Measurements from ENCODE around the gene PPP3CB.
A peak's percentile ranks its signal among the peaks of the same experiment; 100 is the strongest.
"Not testable (repeated sequence)": the region's sequence is repeated elsewhere in the genome, so short reads cannot be mapped to it uniquely, and the experiment has no call there.

Gene PPP3CB

GRCh38 chr10:73413528-73414229 is 82.1 kb downstream of the PPP3CB start, which contains the start of gene ANXA7:
TSS of gene ANXA7 (minus strand) at chr10:73414058. CDS start at chr10:73400856, 13,202 bp downstream.
- peak; percentile 91 to 92 for DNase-seq

DNA sequence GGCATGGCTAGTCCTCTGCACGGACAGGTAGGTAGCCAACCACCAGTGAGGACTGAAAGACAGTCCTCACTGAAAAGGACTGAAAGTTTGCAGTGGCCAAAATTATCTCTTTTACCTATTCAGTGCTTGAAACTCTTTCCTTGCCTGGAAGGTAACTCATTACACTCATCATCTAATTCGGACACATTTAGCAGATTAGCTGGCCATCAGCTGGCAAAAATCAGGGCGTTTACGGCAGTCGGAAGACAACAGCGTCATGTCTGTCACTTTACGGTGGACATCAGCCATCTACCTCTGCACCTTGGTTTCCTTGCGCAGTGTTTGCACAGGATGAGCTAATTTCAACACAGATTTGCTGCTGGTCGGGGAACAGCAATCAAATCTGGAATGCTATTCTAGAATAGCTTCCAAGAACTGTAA is 82.7 kb downstream of the PPP3CB start:
- DNase-seq = peak in 1 of 2 donors; percentile 64

- no peak for DNase-seq
Observed at GRCh38 chr10:73410897-73411296, 84.9 kb downstream of the PPP3CB start.

DNA sequence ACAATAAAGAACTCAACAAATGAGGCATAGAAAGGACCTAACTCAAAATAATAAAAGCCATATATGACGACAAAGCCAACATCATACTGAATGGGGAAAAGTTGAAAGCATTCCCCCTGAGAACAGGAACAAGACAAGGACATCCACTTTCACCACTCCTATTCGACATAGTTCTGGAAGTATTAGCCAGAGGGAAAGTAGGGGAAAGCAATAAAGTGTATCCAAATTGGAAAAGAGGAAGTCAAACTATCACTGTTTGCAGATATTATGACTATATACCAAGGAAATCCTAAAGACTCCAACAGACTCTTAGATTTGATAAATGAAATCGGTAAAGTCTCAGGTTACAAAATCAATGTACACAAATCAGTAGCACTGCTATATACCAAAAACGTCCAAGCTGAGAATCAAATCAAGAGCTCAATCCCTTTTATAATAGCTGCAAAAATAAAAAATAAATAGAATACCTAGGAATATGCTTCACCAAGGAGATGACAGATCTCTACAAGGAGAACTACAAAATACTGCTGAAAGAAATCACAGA is 86.8 kb downstream of the PPP3CB start:
- no peak for DNase-seq

DNA sequence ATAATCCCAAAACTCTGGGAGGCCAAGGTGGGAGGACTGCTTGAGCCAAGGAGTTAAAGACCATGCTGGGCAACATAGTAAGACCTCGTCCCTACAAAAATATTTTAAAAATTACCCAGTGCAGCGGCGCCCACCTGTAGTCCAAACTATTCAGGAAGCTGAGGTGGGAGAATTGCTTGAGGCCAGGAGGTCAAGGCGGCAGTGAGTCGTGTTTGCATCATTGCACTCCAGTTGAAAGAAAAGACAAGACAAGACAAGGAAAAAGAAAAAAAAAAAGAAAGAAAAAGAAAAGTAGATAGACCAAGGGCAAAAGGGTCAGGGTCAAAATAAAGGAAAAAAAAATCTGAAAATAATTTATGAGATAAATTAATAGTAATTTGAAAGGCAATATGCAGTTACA is 87.8 kb downstream of the PPP3CB start:
- DNase-seq = no peak

- no peak for DNase-seq
Observed at GRCh38 chr10:73407495-73407894, 88.3 kb downstream of the PPP3CB start.

GRCh38 chr10:73406846-73407245 is 89.0 kb downstream of the PPP3CB start:
- no peak for DNase-seq

DNA sequence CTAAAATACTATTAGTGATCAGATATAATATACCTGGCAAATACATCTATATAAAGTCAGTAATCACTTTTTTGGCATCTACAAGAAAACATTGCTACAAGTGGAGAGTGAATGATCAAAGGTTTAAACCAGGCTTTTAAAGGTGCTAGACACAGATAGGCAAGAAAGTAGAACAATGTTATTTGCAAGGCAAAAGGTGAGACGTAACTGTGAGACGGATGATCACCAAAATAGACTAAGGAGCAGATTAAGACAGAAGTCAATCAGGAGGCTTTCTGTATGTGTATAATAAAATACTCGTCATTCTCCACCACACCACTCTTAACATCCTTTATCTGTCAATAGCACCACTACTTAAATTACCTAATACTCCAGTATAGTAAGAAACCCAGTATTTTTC is 90.3 kb downstream of the PPP3CB start:
- DNase-seq = no peak

GRCh38 chr10:73404690-73405089 is 91.1 kb downstream of the PPP3CB start:
- no peak for DNase-seq

GRCh38 chr10:73401636-73402035 is 94.2 kb downstream of the PPP3CB start:
- DNase-seq = no peak

- DNase-seq = no peak
Observed at GRCh38 chr10:73399063-73399462, 96.8 kb downstream of the PPP3CB start.

GRCh38 chr10:73398024-73398423 is 97.8 kb downstream of the PPP3CB start:
- DNase-seq = no peak

DNA sequence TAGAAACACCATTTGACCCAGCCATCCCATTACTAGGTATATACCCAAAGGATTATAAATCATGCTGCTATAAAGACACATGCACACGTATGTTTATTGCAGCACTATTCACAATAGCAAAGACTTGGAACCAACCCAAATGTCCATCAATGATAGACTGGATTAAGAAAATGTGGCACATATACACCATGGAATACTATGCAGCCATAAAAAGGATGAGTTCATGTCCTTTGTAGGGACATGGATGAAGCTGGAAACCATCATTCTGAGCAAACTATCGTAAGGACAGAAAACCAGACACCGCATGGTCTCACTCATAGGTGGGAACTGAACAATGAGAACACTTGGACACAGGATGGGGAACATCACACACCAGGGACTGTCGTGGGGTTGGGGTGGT is 101.5 kb downstream of the PPP3CB start:
- DNase-seq = not testable (repeated sequence)

DNA sequence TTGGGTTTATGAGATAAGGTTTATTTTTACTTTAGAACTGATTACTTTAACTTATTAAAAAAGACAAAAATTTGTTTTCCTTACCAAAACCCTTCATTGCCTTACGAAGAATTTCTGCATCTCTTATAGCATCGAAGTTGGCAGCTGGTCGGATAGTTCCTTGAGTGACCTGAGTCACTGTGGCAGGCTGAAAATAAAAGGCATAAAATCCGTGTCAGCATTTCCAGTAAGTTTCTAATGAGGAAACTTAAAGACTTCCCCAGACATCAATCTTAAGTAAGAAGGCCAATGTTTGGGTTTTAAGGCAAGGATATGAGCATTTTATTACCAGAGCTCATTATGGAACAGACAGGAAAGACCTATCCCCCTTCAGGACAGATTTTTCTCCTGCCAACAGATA is 107.6 kb downstream of the PPP3CB start:
- DNase-seq = no peak

- DNase-seq = no peak
Observed at GRCh38 chr10:73386583-73386982, 109.2 kb downstream of the PPP3CB start.
